Mucosa of descending colon (tissue), 3 donors: ENCODE results near the gene CSNK2B. TPM values are rescaled to one million over a fixed set of nuclear protein-coding genes. Genes with fewer than 3 reads are reported as not detected.
A peak's percentile ranks its signal among the peaks of the same experiment; 100 is the strongest.

Experiments used
- ATAC-seq: fragments of 200-7000 bp; cut with Tn5 transposase; one replicate; pipeline ENCODE4 v1.9.1; 2020; ENCODE audit warnings: mild to moderate bottlenecking, moderate library complexity
- DNase-seq, 3 donors: peaks; one replicate each; pipeline ENCODE4 v3.0.0-alpha.2; 2020
- H3K36me3 ChIP-seq: fragments of 200-600 bp; one replicate; pipeline ENCODE4 v1.8.0; 2021; ENCODE audit warnings: low read depth, mild to moderate bottlenecking
- H3K4me1 ChIP-seq: fragments of 200-600 bp; one replicate; pipeline ENCODE4 v1.8.0; 2021; ENCODE audit warnings: low read depth, mild to moderate bottlenecking
- H3K4me3 ChIP-seq: fragments of 200-600 bp; one replicate; pipeline ENCODE4 v1.8.0; 2021; ENCODE audit warnings: mild to moderate bottlenecking
- H3K9me3 ChIP-seq: fragments of 200-600 bp; one replicate; pipeline ENCODE4 v1.8.0; 2021; ENCODE audit warnings: mild to moderate bottlenecking
- intact Hi-C, 2 donors: fragments of 100-400 bp; cut with DNase I in 1 of 2; cut with micrococcal nuclease in 1 of 2; formaldehyde crosslinking; loops; one replicate each; pipeline versions ENCODE4 v1.11.0 to v1.11.1; 2022; cut with DNase I, micrococcal nuclease
- total RNA-seq, 3 donors: library from RNA; stranded (reverse); fragmentation: NEBNext Ultra II Directional in 2 of 3; extraction: Animal tissue kit (Norgen Biotek cat#: 25700) in 2 of 3; gene quantifications; one replicate each; pipeline versions ENCODE4 v1.2.1 to v1.2.4, GENCODE V29; 2021 to 2023
- TF ChIP-seq, protein P1 (sequence below): fragments of 200-600 bp; IDR thresholded peaks from one replicate; pipeline ENCODE4 v1.8.0; 2022; ENCODE audit warnings: antibody characterized with exemption, mild to moderate bottlenecking
- donor health status: DM: no; HTN: no; CAD: no; lungs with moderate emphysema.
- donor health status: DM: no; HTN: no; CAD: no.
- donor health status: DM: no; HTN: yes; CAD: no.

CSNK2B gene
- total RNA-seq, 3 donors from 2014 or later = 125 to 147 (median 134) TPM

DNA sequence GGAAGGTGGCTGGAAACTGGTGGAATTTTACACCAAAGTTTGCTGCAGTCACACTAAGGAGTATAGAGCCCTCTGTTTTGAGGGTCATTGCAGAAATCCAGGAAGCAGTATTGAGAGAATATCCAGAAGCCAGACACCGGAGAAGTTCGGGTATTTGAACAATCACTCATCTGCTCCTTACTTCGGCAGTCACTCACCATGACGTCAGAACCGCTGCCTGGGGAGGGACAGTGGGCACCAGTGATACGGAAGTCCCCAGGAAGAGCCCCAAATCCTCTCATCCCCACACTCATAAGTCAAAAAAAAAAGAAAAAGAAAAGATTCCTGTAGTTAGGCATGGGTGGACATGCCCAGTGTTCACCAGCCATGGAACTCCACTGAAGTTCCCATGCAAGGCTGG lies 11.0 kb downstream of the CSNK2B start:
- no peak for ATAC-seq
- intact Hi-C loops = no loop called here
- H3K36me3 ChIP-seq = no peaks in the 10 kb centered on the region

DNA sequence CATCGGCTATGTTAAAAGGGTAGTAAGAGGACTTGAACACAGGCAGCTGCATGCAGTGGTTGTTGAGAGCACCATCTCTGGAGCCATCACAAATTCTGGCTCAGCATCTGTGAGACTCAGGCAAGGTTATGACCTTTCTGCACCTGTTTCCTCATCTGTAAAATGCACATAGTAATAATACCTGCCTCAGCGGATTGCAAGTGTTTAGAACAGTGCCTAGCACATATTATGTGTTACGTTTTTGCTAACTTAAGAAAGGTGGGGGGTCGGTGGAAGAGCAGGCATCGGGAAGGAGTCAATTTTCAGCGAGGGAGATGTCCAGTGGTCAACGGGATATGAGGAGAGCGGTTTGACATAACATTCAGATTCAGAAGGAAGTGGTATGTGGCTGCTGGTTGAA lies 12.1 kb downstream of the CSNK2B start:
- ATAC-seq (no peak), DNase-seq (no peak)
- peaks cover 14% of the 10 kb centered on the region for H3K4me1 ChIP-seq
- H3K36me3 ChIP-seq = no peaks in the 10 kb centered on the region
- intact Hi-C loops = no loop called here
- H3K4me3 ChIP-seq = no peak overlapping the region
- TF ChIP-seq, protein P1, sequence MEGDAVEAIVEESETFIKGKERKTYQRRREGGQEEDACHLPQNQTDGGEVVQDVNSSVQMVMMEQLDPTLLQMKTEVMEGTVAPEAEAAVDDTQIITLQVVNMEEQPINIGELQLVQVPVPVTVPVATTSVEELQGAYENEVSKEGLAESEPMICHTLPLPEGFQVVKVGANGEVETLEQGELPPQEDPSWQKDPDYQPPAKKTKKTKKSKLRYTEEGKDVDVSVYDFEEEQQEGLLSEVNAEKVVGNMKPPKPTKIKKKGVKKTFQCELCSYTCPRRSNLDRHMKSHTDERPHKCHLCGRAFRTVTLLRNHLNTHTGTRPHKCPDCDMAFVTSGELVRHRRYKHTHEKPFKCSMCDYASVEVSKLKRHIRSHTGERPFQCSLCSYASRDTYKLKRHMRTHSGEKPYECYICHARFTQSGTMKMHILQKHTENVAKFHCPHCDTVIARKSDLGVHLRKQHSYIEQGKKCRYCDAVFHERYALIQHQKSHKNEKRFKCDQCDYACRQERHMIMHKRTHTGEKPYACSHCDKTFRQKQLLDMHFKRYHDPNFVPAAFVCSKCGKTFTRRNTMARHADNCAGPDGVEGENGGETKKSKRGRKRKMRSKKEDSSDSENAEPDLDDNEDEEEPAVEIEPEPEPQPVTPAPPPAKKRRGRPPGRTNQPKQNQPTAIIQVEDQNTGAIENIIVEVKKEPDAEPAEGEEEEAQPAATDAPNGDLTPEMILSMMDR = no peak
- no peaks in the 10 kb centered on the region for H3K9me3 ChIP-seq

More for the DNA sequence above, 11.0 kb downstream of the CSNK2B start:
- Histone ChIP-seq H3K4me1 (peaks cover 14% of the 10 kb centered on the region), H3K9me3 (no peaks in the 10 kb centered on the region), H3K4me3 (no peak overlapping the region)
- TF ChIP-seq, protein P1 = no peak
- no peak for DNase-seq

DNA sequence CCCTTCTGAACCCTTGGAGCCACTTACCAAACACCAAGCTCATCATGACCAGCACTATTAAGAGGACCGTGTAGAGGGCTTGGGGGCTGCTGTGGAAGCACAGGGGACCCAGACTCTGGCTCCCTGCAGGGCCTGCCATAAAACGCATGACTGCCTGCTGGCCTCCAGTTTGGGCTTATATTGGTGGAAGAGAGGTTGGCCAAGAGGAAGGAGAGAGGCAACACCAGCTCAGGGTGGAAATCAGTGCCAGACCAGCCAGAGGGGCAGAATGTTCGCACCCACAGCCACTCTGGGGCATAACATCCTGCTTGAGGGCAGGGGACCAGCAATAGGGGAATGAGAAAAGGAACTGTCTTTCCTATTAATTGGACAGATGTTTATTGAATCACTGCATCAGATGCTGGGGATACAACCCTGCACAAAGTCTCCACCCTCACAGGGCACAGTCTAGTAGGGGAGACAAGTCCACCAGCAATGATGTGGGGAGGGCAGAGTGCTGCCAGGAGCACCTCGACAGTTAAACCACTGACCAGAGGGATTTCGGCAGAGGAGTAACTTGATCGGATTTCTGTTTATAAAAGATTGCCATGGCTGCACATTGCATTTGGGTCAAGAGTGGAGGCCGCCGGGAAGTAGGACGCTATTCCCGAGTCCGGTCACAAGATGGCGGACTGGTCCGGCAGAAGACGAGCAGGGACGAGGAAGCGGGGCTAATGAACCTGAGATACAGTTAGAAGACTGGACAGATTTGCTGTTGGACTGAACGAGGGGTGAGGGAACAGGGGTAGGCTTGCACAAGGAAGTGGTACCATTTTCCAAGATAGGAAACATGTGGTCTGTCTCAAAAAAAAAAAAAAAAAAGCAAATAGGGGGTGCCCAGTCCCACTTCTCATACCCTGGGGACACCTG lies 14.6 kb downstream of the CSNK2B start, which contains the start of gene LY6G5C:
Gene LY6G5C (minus strand): TSS at position 842 of the 909 bp plus-strand sequence. CDS start 694 bp downstream, at position 148.
- ATAC-seq (peak; percentile 87), DNase-seq (peak; percentile 87 to 90 (median 89))
- TF ChIP-seq, protein P1 = peak; percentile 68
- H3K9me3 ChIP-seq = no peaks in the 10 kb centered on the region
- H3K4me1 ChIP-seq = peaks cover 14% of the 10 kb centered on the region
- no peak within 1 kb of the TSS for H3K4me3 ChIP-seq
- H3K36me3 ChIP-seq = no peaks in the 10 kb centered on the region
- intact Hi-C loops = loop anchor here in 1 of 2 donors (10.0 kb wide), 1 partner anchor 184 kb away; the partner anchor contains the start of gene NEU1

DNA sequence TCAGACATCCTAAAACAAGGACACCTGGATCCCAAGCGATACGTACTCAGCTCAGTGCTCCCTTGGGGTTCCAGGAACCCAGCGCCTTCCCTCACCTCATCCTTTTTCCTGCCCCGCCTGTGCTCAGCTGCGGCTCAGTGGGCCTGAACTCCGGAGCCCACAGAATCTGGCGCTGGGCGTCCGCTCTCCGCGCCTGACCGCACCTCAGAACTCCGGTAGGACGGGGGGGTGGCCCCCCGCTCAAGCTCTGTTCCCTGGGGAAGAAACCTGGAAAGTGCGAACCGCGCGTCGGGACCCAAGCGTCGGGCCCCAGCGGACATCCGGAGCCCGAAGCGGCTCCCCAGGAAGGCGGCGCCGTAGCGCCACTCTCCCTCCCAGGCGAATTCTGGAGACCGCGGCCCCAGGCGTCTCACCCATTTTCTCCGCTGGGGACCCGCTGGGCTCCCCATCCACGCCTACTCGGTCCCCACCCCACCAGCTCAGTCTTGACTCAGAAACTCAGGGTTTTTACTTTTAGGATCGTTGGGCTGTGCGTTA lies 15.3 kb downstream of the CSNK2B start:
- TF ChIP-seq, protein P1 = no peak
- ATAC-seq (peak; percentile 60), DNase-seq (peak; percentile 56 to 73 (median 73))
- no peaks in the 10 kb centered on the region for H3K9me3 ChIP-seq
- no peak overlapping the region for H3K4me3 ChIP-seq
- intact Hi-C loops = loop anchor here in 1 of 2 donors (10.0 kb wide), 1 partner anchor 184 kb away; the partner anchor contains the start of gene NEU1
- peaks cover 14% of the 10 kb centered on the region for H3K4me1 ChIP-seq
- H3K36me3 ChIP-seq = no peaks in the 10 kb centered on the region

DNA sequence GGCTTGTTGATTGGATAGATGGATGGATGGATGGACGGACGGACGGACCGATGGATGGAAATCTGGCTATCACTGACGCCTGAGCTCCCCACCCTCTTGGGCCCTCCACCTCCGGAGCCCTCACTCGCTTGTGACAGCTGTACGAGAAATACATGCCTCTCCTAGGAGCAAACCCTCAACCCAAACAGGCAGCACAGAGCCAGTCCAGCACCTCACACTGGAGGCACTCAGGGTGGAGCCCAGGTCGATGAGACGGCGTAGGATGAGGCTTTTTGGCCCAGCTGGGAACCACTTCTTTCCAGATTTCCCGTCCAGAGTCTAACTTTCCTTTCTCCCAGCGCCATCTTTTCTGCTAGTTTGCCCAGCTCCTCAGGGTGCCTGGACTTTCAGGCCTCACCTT lies 17.7 kb downstream of the CSNK2B start:
- no peak for ATAC-seq
- TF ChIP-seq, protein P1 = no peak
- Histone ChIP-seq H3K9me3 (no peaks in the 10 kb centered on the region), H3K4me3 (no peak overlapping the region), H3K36me3 (peaks cover 9% of the 10 kb centered on the region), H3K4me1 (peaks cover 14% of the 10 kb centered on the region)
- no peak for DNase-seq
- intact Hi-C loops = loop anchor here in 1 of 2 donors (10.0 kb wide), 1 partner anchor 181 kb away; the partner anchor contains the start of gene NEU1
